Fibroblast of lung (primary cell): ENCODE measurements around the gene ZDHHC9. TPM values are rescaled to one million over a fixed set of nuclear protein-coding genes. Genes with fewer than 3 reads are reported as not detected.

ENCODE experiments used
- DNase-seq, 2 donors: peaks; one replicate each; pipeline versions ENCODE4 v3.0.0 to v3.0.0-alpha.2; 2010; ENCODE audit warnings: low read depth in 2 of 2
- H2AFZ ChIP-seq: 2 replicates; pipeline ENCODE4 v1.5.1; 2012; ENCODE audit warnings: low read length, control low read depth, inconsistent platforms
- H3K27ac ChIP-seq: 2 replicates; pipeline ENCODE4 v1.5.1; 2011; ENCODE audit warnings: low read length, control low read depth; ENCODE audit not compliant: insufficient read depth
- H3K27me3 ChIP-seq: 2 replicates; pipeline ENCODE4 v1.5.1; 2011; ENCODE audit warnings: mild to moderate bottlenecking, low read length; ENCODE audit not compliant: control insufficient read depth, insufficient read depth
- H3K36me3 ChIP-seq: 2 replicates; pipeline ENCODE4 v1.5.1; 2011; ENCODE audit warnings: low read length; ENCODE audit not compliant: control insufficient read depth, insufficient read depth
- H3K4me1 ChIP-seq: 2 replicates; pipeline ENCODE4 v1.5.1; 2011; ENCODE audit warnings: low read length; ENCODE audit not compliant: control insufficient read depth, insufficient read depth; ENCODE audit errors: extremely low read depth
- H3K4me2 ChIP-seq: 2 replicates; pipeline ENCODE4 v1.5.1; 2011; ENCODE audit warnings: low read length, control low read depth; ENCODE audit not compliant: insufficient read depth; ENCODE audit errors: extremely low read depth
- H3K4me3 ChIP-seq, 4 experiments: fragments of 200-600 bp in 1 of 4; sonication (generic) in 1 of 4; replicated peaks in 1 of 4; 2 replicates each; pipeline ENCODE4 v1.5.1; 2011 to 2016; ENCODE audit warnings: low read length in 4 of 4, low read depth in 3 of 4, mild to moderate bottlenecking in 3 of 4, control low read depth in 2 of 4, inconsistent platforms in 1 of 4, mixed read lengths in 1 of 4; ENCODE audit not compliant: insufficient read depth in 1 of 4; ENCODE audit errors: control extremely low read depth in 1 of 4
- H3K79me2 ChIP-seq: 2 replicates; pipeline ENCODE4 v1.5.1; 2012; ENCODE audit warnings: mild to moderate bottlenecking, low read length, inconsistent platforms; ENCODE audit not compliant: control insufficient read depth, insufficient read depth
- H3K9ac ChIP-seq: 2 replicates; pipeline ENCODE4 v1.5.1; 2011; ENCODE audit warnings: mild to moderate bottlenecking, low read length, control low read depth; ENCODE audit not compliant: insufficient read depth
- H3K9me3 ChIP-seq: 2 replicates; pipeline ENCODE4 v1.5.1; 2012; ENCODE audit warnings: low read depth, low read length; ENCODE audit not compliant: control insufficient read depth, insufficient read depth
- H4K20me1 ChIP-seq: 2 replicates; pipeline ENCODE4 v1.5.1; 2011; ENCODE audit warnings: low read length; ENCODE audit not compliant: control insufficient read depth, insufficient read depth; ENCODE audit errors: extremely low read depth
- EZH2 ChIP-seq: IDR thresholded peaks from 2 replicates; pipeline ENCODE4 v1.5.1; 2012; ENCODE audit warnings: low read length, control low read depth, mild to moderate bottlenecking; ENCODE audit errors: missing control alignments
- polyA plus RNA-seq, 2 donors: library from polyadenylated mRNA; depleted of rRNA in 1 of 2; stranded (reverse) in 1 of 2; unstranded in 1 of 2; fragments of >200 nt; gene quantifications; 2 replicates each; pipeline ENCODE4 v1.2.1, GENCODE V29; 2011 to 2012; ENCODE audit warnings: missing spikeins in 1 of 2
- total RNA-seq: library from RNA; depleted of rRNA; stranded (reverse); fragments of >200 nt; gene quantifications from 2 replicates; pipeline ENCODE4 v1.2.1, GENCODE V29; 2014
- TF ChIP-seq, protein P1 (sequence below), 2 donors: IDR thresholded peaks in 1 of 2; conservative IDR thresholded peaks in 1 of 2; 1 replicate in 1 of 2; 2 replicates in 1 of 2; pipeline ENCODE4 v1.5.1; 2011 to 2012; ENCODE audit warnings: low read length in 2 of 2, control low read depth in 1 of 2, inconsistent platforms in 1 of 2, low read depth in 1 of 2, mild to moderate bottlenecking in 1 of 2

ZDHHC9 gene
- total and polyA plus RNA-seq, 2 donors (not counting 1 experiment from before 2014, with no cell fraction given) = 21.8 to 38.4 TPM

DNA sequence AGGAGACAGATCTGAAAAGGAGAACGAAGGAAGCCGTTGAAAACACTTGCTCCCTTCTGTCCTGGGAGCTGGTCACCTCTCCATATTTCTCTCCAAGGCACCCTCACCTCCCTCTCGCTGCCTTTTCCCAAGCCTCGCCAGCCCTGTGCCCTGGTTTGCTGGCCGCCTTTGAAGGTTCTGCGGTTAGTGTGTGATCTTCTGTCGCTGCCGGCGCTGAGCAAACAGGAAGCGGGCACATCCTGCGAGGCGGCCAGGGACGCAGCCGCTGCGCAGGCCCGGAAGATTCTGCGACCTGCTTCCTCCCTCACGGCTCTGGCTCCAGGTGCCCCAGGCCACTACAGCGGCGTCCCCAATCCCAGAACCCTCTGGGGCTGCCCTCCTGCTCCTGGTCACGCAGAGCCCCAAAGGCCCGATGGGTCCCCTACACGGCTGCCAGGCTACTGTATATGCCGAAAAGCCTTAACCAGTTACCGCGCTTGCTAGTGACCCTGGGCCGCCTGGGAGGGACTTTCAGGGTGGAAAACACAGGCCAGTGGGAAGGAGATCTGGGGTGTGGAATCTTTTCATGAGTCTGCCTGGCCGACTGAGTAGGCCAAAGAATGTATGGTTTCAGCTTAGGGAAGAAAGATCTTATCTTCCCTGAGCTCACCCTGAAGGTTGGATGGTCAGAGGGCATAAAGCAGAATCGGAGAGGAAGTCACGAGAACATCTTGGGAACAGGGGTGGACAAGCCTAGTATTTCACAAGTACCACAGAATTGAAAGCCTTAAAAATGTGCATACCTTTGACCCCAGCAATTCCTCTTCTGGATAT lies 66.3 kb downstream of the ZDHHC9 start:
- no peak for TF ChIP-seq EZH2
- TF ChIP-seq, protein P1, sequence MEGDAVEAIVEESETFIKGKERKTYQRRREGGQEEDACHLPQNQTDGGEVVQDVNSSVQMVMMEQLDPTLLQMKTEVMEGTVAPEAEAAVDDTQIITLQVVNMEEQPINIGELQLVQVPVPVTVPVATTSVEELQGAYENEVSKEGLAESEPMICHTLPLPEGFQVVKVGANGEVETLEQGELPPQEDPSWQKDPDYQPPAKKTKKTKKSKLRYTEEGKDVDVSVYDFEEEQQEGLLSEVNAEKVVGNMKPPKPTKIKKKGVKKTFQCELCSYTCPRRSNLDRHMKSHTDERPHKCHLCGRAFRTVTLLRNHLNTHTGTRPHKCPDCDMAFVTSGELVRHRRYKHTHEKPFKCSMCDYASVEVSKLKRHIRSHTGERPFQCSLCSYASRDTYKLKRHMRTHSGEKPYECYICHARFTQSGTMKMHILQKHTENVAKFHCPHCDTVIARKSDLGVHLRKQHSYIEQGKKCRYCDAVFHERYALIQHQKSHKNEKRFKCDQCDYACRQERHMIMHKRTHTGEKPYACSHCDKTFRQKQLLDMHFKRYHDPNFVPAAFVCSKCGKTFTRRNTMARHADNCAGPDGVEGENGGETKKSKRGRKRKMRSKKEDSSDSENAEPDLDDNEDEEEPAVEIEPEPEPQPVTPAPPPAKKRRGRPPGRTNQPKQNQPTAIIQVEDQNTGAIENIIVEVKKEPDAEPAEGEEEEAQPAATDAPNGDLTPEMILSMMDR (conservative IDR thresholded peaks at IDR 0.05 in 1 of 2, IDR thresholded peaks at IDR 0.05 in 1 of 2; ENCODE audit: low read depth in 1 of 2, low read length in 2 of 2) = no peak
- Histone ChIP-seq H3K9me3 (no peaks in the 10 kb centered on the region), H3K4me3 (no peak overlapping the region), H3K79me2 (no peaks in the 10 kb centered on the region), H3K4me1 (no peaks in the 10 kb centered on the region), H3K27ac (no peak overlapping the region), H3K9ac (no peak overlapping the region), H3K27me3 (no peaks in the 10 kb centered on the region), H2AFZ (no peak overlapping the region), H3K36me3 (no peaks in the 10 kb centered on the region), H4K20me1 (no peaks in the 10 kb centered on the region), H3K4me2 (no peak overlapping the region)
- DNase-seq = no peak

DNA sequence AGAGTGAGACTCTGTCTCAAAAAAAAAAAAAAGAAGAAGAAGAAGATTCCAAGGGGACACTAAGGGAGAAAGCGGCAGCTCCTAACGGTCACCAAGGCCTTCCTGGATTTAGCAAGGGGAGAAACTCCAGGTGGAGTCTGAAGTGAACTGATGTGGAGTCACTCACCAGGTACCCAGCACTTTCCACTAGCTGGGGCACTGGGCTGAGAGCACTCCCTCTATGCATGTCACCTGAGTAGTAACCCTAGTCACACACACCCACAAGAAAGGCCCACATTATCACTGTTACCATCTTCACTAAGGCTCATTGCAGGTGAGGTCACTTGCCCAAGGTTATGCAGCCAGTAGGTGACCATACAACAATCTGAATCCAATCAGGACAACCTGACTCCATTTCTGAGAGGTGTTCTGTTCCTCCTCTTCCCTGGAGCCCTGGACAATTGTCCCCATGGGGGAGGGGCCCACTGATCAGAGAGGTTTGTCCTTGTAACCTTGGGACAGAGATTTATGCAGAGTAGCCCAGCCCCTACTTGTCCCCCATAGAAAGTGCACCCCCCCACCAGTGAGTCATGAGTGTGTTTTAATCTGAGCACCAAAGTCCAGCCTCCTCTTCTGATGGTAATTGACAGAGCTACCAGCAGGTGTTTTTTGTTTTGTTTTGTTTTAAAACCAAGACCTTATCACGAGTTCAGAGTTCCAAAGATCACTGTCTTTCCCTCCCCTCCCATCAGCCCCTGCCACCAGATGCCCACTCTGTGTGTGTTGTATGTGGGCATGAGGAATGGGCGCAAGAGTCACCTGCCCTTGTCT lies 69.8 kb downstream of the ZDHHC9 start:
- no peak overlapping the region for H3K9ac ChIP-seq
- H3K4me2 ChIP-seq = no peak overlapping the region
- H3K27me3 ChIP-seq = no peaks in the 10 kb centered on the region
- H3K36me3 ChIP-seq = no peaks in the 10 kb centered on the region
- no peaks in the 10 kb centered on the region for H3K9me3 ChIP-seq
- H3K4me1 ChIP-seq = no peaks in the 10 kb centered on the region
- no peak for TF ChIP-seq EZH2
- TF ChIP-seq, protein P1 (conservative IDR thresholded peaks at IDR 0.05 in 1 of 2, IDR thresholded peaks at IDR 0.05 in 1 of 2; ENCODE audit: low read depth in 1 of 2, low read length in 2 of 2) = no peak
- no peak overlapping the region for H2AFZ ChIP-seq
- no peak overlapping the region for H3K4me3 ChIP-seq
- no peak overlapping the region for H3K27ac ChIP-seq
- no peaks in the 10 kb centered on the region for H4K20me1 ChIP-seq
- DNase-seq = no peak
- H3K79me2 ChIP-seq = no peaks in the 10 kb centered on the region

DNA sequence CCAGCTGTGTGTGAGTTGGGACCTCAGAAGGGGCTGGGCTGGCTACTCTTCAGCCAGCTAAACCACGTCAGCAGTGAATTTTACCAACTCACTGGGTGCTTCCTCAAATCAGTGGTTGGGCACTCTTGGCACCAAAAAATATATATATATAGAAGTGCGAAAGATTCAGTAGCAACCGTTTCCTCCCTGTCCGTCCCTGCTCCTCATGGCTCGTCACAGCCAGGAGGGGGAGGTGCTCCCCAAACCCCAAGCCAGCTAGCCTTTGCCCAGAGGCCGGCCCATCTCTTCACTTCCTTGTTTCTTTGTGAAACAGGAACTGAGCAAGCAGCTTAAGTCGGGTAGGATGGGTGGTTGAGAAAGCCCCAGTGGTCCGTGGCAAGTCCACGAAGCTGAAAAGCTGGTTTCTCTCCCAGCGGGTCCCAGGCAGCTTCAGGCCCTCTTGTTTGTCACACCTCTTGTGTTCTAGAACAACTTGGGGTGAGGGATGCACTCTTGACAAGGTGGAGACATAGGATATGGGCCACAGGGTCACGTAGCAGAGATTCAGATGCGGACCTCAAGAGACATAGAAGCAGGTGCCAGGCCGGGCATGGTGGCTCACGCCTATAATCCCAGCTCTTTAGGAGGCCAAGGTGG lies 70.8 kb downstream of the ZDHHC9 start:
- H3K4me1 ChIP-seq = no peaks in the 10 kb centered on the region
- no peak for DNase-seq
- H3K4me2 ChIP-seq = no peak overlapping the region
- no peak overlapping the region for H3K4me3 ChIP-seq
- no peaks in the 10 kb centered on the region for H3K27me3 ChIP-seq
- H3K36me3 ChIP-seq = no peaks in the 10 kb centered on the region
- H3K79me2 ChIP-seq = no peaks in the 10 kb centered on the region
- H3K9ac ChIP-seq = no peak overlapping the region
- no peak overlapping the region for H3K27ac ChIP-seq
- no peaks in the 10 kb centered on the region for H4K20me1 ChIP-seq
- no peak overlapping the region for H2AFZ ChIP-seq
- no peak for TF ChIP-seq EZH2
- TF ChIP-seq, protein P1 (conservative IDR thresholded peaks at IDR 0.05 in 1 of 2, IDR thresholded peaks at IDR 0.05 in 1 of 2; ENCODE audit: low read depth in 1 of 2, low read length in 2 of 2) = no peak
- H3K9me3 ChIP-seq = no peaks in the 10 kb centered on the region
